ENCODE results near the gene RPSA.

DNA sequence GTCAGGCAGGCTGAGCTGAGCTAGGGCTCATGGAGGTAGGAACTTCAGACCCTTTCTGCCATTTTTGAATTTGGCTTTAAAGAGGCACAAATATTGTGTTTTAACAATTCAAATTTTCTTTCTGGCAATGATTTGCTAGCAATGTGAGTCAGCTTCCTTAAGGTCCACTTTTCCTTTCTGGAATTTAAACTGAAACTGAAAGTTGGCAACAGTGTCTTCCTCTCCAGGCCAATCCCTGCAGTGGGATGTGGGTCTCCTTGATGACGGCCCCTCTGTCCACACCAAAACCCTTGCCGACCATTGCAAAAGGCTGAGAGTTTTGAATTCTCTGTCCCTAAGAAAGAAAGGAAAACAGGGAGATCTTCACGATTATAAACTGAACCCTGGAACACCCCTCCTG lies 27.1 kb downstream of the RPSA start:
- TF ChIP-seq, protein P1, sequence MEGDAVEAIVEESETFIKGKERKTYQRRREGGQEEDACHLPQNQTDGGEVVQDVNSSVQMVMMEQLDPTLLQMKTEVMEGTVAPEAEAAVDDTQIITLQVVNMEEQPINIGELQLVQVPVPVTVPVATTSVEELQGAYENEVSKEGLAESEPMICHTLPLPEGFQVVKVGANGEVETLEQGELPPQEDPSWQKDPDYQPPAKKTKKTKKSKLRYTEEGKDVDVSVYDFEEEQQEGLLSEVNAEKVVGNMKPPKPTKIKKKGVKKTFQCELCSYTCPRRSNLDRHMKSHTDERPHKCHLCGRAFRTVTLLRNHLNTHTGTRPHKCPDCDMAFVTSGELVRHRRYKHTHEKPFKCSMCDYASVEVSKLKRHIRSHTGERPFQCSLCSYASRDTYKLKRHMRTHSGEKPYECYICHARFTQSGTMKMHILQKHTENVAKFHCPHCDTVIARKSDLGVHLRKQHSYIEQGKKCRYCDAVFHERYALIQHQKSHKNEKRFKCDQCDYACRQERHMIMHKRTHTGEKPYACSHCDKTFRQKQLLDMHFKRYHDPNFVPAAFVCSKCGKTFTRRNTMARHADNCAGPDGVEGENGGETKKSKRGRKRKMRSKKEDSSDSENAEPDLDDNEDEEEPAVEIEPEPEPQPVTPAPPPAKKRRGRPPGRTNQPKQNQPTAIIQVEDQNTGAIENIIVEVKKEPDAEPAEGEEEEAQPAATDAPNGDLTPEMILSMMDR (conservative IDR thresholded peaks at IDR 0.05) = no peak
- TF ChIP-seq EZH2 (IDR thresholded peaks at IDR 0.05; ENCODE audit: low read depth) = no peak
